ENCODE measurements around the gene OR13A1.
"Not testable (repeated sequence)": the region's sequence is repeated elsewhere in the genome, so short reads cannot be mapped to it uniquely, and the experiment has no call there.

The OR13A1 gene, protein sequence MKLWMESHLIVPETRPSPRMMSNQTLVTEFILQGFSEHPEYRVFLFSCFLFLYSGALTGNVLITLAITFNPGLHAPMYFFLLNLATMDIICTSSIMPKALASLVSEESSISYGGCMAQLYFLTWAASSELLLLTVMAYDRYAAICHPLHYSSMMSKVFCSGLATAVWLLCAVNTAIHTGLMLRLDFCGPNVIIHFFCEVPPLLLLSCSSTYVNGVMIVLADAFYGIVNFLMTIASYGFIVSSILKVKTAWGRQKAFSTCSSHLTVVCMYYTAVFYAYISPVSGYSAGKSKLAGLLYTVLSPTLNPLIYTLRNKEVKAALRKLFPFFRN

DNA sequence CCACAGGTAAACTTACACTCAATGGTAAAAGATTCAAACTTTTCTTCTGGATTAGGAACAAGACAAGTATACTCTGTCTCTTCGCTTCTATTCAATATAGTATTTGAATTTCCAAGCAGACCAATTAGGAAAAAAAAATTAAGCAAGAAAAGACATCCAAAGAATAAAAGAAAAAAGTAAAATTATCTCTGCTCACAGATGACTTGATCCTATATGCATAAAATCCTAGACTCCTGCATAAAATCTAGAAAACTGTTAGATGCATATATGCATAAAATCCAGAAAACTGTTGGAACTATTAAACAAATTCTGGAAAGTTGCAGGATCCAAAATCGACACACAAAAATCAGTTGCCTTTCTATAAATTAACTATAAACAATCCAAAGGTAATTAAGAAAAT is at the start of gene OR13A1:
Gene OR13A1, minus strand, starts transcription at position 101 of the 400 bp plus-strand sequence. CDS start 11,186 bp downstream, outside the sequence.
- Histone ChIP-seq H3K27ac (no peak within 1 kb of the TSS), H3K9me3 (no peaks in the 10 kb centered on the region), H3K36me3 (no peaks in the 10 kb centered on the region), H3K4me3 (ENCODE audit: low read depth in 1 of 2, low read length in 1 of 2) (no peak within 1 kb of the TSS), H3K27me3 (no peaks in the 10 kb centered on the region), H3K4me1 (ENCODE audit: control insufficient read depth in 1 of 2, insufficient read depth in 1 of 2, low read depth in 1 of 2, low read length in 1 of 2) (no peaks in the 10 kb centered on the region)
- TF ChIP-seq, protein P1, sequence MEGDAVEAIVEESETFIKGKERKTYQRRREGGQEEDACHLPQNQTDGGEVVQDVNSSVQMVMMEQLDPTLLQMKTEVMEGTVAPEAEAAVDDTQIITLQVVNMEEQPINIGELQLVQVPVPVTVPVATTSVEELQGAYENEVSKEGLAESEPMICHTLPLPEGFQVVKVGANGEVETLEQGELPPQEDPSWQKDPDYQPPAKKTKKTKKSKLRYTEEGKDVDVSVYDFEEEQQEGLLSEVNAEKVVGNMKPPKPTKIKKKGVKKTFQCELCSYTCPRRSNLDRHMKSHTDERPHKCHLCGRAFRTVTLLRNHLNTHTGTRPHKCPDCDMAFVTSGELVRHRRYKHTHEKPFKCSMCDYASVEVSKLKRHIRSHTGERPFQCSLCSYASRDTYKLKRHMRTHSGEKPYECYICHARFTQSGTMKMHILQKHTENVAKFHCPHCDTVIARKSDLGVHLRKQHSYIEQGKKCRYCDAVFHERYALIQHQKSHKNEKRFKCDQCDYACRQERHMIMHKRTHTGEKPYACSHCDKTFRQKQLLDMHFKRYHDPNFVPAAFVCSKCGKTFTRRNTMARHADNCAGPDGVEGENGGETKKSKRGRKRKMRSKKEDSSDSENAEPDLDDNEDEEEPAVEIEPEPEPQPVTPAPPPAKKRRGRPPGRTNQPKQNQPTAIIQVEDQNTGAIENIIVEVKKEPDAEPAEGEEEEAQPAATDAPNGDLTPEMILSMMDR (IDR thresholded peaks at IDR 0.05): no peak

DNA sequence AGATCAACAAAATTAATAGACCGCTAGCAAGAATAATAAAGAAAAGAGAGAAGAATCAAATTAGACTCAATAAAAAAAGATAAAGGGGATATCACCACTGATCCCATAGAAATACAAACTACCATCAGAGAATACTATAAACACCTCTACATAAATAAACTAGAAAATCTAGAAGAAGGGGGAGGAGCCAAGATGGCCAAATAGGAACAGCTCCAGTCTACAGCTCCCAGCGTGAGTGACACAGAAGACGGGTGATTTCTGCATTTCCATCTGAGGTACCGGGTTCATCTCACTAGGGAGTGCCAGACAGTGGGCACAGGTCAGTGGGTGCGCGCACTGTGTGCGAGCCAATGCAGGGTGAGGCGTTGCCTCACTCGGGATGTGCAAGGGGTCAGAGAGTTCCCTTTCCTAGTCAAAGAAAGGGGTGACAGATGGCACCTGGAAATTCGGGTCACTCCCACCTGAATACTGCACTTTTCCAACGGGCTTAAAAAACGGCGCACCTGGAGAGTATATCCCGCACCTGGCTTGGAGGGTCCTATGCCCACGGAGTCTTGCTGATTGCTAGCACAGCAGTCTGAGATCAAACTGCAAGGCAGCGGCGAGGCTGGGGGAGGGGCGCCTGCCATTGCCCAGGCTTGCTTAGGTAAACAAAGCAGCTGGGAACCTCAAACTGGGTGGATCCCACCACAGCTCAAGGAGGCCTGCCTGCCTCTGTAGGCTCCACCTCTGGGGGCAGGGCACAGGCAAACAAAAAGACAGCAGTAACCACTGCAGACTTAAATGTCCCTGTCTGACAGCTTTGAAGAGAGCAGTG is 46.8 kb upstream of the OR13A1 start:
- H3K9me3 ChIP-seq; H3K27ac ChIP-seq; H3K27me3 ChIP-seq; H3K36me3 ChIP-seq; H3K4me1 ChIP-seq (ENCODE audit: control insufficient read depth in 1 of 2, insufficient read depth in 1 of 2, low read depth in 1 of 2, low read length in 1 of 2); H3K4me3 ChIP-seq (ENCODE audit: low read depth in 1 of 2, low read length in 1 of 2): not testable (repeated sequence)

DNA sequence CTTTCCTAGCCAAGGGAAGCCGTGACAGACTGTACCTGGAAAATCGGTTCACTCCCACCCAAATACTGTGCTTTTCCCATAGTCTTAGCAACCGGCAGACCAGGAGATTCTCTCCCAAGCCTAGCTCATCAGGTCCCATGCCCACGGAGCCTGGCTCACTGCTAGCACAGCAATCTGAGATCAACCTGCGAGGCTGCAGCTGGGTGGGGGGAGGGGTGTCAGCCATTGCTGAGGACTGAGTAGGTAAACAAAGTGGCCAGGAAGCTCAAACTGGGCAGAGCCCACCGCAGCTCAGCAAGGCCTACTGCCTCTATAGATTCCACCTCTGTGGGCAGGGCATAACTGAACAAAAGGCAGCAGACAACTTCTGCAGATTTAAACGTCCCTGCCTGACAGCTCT is 43.6 kb upstream of the OR13A1 start:
- H3K36me3 ChIP-seq; H3K4me3 ChIP-seq (ENCODE audit: low read depth in 1 of 2, low read length in 1 of 2); H3K9me3 ChIP-seq; H3K27me3 ChIP-seq; H3K4me1 ChIP-seq (ENCODE audit: control insufficient read depth in 1 of 2, insufficient read depth in 1 of 2, low read depth in 1 of 2, low read length in 1 of 2); H3K27ac ChIP-seq: not testable (repeated sequence)

DNA sequence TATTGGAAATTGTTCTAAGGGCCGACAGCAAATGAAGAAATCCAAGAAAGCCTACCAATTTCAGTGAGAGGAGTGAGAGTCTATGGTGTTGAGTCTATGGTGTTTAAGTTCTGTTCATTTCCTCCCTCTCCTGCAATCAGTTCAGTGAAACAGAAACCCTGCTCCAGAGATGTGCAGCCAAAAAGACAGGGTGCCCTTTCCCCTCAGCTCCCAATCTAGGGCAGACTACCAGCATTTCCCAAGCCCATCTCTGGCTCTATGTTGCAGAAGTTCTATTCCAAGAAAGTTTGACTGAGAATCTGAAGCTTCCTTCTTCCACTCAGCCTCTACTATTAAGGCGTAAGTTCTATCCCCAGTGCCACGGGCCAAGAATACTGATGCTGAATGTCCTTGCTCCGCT is 40.1 kb upstream of the OR13A1 start:
- Histone ChIP-seq H3K27me3 (peaks cover 5% of the 10 kb centered on the region), H3K4me3 (ENCODE audit: low read depth in 1 of 2, low read length in 1 of 2) (no peak overlapping the region), H3K9me3 (no peaks in the 10 kb centered on the region), H3K4me1 (ENCODE audit: control insufficient read depth in 1 of 2, insufficient read depth in 1 of 2, low read depth in 1 of 2, low read length in 1 of 2) (no peaks in the 10 kb centered on the region), H3K27ac (no peak overlapping the region), H3K36me3 (no peaks in the 10 kb centered on the region)
- TF ChIP-seq, protein P1 (IDR thresholded peaks at IDR 0.05): no peak

DNA sequence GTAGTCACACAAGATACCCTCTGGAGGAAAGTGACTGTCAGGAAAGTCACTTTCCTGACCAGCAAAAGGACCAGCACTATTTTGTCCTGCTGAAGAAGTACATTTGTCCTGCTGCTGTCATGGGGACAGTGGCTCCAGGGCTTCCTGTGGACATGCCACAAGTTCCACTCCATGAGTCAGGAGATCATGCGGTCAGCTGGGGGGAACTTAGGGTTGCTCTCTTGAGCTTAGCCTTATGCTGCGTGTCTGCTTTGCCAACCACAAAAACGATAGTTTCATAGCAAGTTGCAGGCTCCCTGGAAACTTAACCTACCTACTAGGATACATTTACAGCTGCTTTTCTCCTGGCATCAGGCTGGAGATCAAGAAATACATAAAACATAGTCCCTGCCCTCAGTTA is 38.9 kb upstream of the OR13A1 start:
- TF ChIP-seq, protein P1 (IDR thresholded peaks at IDR 0.05): no peak
- Histone ChIP-seq H3K4me1 (ENCODE audit: control insufficient read depth in 1 of 2, insufficient read depth in 1 of 2, low read depth in 1 of 2, low read length in 1 of 2) (no peaks in the 10 kb centered on the region), H3K27me3 (peaks cover 5% of the 10 kb centered on the region), H3K36me3 (no peaks in the 10 kb centered on the region), H3K4me3 (ENCODE audit: low read depth in 1 of 2, low read length in 1 of 2) (no peak overlapping the region), H3K9me3 (no peaks in the 10 kb centered on the region), H3K27ac (no peak overlapping the region)

DNA sequence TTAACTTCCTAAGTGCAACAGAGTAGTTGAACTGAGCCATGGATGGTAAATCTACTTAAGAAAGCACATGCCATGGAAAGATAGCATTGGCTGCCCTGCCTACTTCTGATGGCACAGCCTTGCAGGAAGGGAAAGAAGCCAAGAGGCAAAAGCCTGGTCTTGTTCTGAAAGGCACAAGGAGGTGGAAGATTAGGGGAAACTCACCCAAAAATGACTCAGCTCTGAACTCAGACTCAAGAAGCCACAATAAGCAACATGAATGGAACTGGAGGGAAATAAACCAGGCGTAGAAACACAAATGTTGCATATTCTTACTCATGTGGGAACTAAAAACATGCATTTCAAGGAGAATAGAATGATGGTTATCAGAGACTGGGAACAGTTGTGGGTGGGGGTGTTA is 37.8 kb upstream of the OR13A1 start:
- no peak overlapping the region for H3K27ac ChIP-seq
- peaks cover 5% of the 10 kb centered on the region for H3K27me3 ChIP-seq
- H3K4me1 ChIP-seq (ENCODE audit: control insufficient read depth in 1 of 2, insufficient read depth in 1 of 2, low read depth in 1 of 2, low read length in 1 of 2): no peaks in the 10 kb centered on the region
- TF ChIP-seq, protein P1 (IDR thresholded peaks at IDR 0.05): no peak
- H3K9me3 ChIP-seq: no peaks in the 10 kb centered on the region
- no peaks in the 10 kb centered on the region for H3K36me3 ChIP-seq
- H3K4me3 ChIP-seq (ENCODE audit: low read depth in 1 of 2, low read length in 1 of 2): no peak overlapping the region

DNA sequence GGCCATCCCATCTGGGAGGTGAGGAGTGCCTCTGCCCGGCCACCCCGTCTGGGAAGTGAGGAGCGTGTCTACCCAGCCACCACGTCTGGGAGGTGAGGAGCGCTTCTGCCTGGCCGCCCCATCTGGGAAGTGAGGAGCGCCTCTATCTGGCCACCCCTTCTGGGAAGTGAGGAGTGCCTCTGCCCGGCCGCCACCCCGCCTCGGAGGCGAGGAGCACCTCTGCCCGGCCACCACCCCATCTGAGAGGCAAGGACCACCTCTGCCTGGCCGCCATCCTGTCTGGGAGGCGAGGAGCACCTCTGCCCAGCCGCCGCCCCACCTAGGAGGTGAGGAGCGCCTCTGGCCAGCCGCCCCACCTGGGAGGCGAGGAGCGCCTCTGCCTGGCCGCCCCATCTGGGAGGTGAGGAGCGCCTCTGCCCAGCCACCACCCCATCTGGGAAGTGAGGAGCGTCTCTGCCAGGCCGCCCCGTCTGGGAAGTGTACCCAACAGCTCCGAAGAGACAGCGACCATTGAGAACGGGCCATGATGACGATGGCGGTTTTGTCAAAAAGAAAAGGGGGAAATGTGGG is 32.9 kb upstream of the OR13A1 start:
- H3K36me3 ChIP-seq; H3K27me3 ChIP-seq; H3K4me3 ChIP-seq (ENCODE audit: low read depth in 1 of 2, low read length in 1 of 2); H3K27ac ChIP-seq; H3K4me1 ChIP-seq (ENCODE audit: control insufficient read depth in 1 of 2, insufficient read depth in 1 of 2, low read depth in 1 of 2, low read length in 1 of 2); H3K9me3 ChIP-seq: not testable (repeated sequence)

DNA sequence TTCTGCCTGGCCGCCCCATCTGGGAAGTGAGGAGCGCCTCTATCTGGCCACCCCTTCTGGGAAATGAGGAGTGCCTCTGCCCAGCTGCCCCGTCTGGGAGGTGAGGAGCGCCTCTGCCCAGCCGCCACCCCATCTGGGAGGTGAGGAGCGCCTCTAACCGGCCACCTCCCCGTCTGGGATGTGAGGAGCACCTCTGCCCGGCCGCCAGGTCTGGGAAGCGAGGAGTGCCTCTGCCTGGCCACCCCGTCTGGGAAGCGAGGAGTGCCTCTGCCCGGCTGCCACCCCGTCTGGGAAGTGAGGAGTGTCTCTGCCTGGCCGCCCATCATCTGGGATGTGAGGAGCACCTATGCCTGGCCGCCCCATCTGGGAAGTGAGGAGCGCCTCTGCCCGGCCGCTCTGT is 32.1 kb upstream of the OR13A1 start:
- H3K27ac ChIP-seq; H3K4me1 ChIP-seq (ENCODE audit: control insufficient read depth in 1 of 2, insufficient read depth in 1 of 2, low read depth in 1 of 2, low read length in 1 of 2); H3K9me3 ChIP-seq; H3K36me3 ChIP-seq; H3K4me3 ChIP-seq (ENCODE audit: low read depth in 1 of 2, low read length in 1 of 2); H3K27me3 ChIP-seq: not testable (repeated sequence)

DNA sequence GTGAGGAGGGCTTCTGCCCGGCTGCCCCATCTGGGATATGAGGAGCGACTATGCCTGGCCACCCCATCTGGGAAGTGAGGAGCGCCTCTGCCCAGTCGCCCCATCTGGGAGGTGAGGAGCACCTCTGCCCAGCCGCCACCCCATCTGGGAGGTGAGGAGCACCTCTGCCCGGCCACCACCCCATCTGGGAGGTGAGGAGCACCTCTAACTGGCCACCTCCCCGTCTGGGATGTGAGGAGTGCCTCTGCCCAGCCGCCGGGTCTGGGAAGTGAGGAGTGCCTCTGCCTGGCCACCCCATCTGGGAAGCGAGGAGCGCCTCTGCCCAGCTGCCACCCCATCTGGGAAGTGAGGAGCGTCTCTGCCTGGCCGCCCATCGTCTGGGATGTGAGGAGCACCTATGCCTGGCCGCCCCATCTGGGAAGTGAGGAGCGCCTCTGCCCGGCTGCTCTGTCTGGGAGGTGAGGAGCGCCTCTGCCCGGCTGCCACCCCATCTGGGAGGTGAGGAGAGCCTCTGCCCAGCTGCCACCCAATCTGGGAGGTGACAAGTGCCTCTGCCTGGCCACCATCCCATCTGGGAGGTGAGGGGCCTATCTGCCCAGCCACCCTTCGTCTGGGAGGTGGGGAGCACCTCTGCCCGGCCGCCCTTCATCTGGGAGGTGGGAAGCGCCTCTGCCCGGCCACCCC is 31.4 kb upstream of the OR13A1 start:
- H3K36me3 ChIP-seq; H3K27me3 ChIP-seq; H3K9me3 ChIP-seq; H3K4me3 ChIP-seq (ENCODE audit: low read depth in 1 of 2, low read length in 1 of 2); H3K4me1 ChIP-seq (ENCODE audit: control insufficient read depth in 1 of 2, insufficient read depth in 1 of 2, low read depth in 1 of 2, low read length in 1 of 2); H3K27ac ChIP-seq: not testable (repeated sequence)
